ENCODE data around the gene SPG21.

SPG21 gene

DNA sequence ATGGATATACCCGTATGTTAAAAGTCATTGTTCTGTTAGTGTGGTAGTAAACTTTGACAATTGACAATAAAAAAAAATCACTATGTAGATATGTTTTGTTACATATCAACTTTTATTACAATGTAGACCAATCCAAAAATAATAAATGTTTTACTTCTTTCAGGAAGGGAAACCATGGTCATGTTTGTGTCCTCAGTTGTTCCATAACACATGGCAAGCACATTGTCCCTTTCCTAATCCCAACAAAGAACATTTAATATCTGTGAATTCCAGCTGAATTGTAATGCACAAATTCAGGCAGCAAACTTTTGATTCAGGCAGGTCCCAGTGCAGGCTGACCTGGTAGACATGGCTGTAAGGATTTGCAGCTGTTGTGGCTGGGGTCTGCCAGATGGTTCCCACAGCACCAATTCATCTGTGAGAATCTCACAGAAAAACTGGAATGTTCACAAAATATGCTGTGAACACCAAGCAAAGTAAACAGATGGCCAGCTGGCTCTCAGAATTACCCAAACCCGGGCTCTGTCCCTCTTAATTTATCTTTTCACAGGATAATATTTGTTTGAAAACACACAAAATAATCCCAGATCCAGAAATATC is 1.9 kb upstream of the SPG21 start:
- no peak for DNase-seq

DNA sequence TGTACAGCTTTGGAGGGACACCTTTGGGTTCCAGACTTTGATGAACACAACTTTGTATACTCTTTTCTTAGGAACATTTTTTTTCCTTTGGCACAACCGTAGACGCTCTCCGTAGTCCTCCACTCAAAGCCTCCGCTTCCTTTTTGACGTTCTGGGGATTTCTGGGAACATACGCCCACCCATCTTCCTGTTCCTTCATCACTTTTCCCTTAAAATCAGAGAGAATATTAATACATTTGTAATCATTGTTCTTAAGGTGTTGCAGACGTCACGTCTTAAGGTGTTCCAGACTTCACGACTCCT is 405 bp upstream of the SPG21 start:
- DNase-seq, result no peak

DNA sequence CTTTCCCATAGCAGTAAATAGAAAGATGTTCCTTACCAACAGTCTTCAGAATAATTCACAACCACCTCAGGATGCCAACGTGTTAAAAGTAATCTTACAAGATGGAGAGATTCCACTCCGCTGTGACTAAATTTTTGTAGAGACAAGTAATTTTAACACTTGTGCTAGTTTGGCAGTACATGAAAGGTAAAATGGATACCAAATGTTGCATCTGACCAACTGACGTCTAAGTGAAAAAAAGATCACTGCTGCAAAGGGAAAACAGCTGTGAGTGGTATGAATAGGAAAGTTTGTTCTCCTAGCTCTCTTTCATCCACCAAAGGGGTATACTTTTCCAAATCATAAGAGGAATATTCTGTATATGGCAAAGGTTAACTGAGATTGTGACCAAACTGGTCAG is 2.6 kb downstream of the SPG21 start:
- no peak for DNase-seq

DNA sequence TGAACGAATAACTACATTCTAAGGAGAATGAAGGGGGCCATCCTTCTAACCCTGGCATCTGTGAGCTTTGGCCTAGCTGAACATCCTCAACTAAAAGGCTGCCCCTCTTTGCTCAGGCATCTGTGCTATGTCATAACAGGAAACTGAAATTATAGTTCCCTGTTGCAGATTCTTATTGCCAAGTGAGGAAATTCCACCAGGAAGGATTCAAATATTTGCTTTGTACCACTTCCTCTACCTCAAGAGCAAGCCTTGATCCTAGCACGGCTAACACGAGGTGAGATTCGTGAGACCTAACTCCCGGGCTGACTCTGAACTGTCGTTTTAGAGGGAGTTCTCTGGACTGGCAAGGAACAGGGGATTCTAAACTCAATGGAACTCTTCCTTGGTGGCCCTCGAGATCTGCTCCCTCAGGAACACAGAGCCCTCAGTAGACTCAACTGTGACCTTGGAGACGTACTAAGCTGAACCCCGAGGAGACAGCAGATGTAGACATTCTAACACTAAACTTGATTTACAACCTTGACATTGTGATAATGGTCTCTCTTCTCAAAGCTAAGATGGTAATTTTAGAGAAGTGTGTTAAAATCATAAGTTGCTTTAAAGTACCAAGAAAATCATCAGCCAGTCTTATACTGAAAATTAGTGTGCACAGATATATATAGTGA is 4.2 kb downstream of the SPG21 start:
- no peak for DNase-seq

DNA sequence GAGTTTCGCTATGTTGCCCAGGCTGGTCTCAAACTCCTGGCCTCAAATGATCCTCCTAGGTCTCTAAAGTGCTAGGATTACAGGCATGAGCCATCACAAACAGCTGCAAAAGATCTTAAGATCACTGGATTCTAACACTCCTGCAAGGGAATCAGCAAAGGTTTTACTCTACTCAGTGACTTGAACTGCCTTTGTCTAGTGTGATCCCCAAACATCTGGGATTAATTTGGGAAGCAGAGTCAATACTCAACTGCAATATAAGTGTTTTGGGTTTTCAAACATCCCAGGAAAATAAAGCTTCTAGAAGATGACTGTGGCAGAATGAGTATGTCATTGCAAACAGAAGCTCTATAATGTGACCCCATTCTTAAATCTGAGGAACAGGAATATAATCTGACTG is 7.2 kb downstream of the SPG21 start:
- DNase-seq, result no peak

DNA sequence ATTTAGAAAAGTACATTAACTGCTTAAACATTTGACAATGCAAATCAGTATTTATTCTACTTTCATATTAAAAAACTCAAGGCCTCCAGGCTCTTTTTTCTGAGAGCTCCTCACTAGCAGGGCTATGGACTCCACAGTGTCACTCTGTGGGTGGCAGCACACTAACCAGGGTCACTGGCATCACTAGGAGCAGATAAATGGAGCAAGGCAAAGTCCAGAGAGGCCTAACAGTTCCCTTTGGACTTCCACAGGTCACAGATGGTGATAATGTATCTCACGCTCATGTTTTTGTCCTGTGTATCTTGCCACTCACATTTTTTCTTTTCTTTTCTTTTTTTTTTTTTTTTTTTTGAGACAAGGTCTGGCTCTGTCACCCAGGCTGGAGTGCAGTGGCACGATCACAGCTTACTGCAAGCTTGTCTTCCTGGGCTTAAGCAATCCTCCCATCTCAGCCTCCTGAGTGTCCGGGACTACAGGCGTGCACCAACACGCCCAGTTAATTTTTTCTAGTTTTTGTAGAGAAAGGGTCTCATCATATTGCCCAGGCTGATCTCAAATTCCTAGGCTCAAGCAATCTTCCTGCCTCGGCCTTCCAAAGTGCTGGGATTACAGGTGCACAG is 7.8 kb downstream of the SPG21 start:
- no peak for DNase-seq

DNA sequence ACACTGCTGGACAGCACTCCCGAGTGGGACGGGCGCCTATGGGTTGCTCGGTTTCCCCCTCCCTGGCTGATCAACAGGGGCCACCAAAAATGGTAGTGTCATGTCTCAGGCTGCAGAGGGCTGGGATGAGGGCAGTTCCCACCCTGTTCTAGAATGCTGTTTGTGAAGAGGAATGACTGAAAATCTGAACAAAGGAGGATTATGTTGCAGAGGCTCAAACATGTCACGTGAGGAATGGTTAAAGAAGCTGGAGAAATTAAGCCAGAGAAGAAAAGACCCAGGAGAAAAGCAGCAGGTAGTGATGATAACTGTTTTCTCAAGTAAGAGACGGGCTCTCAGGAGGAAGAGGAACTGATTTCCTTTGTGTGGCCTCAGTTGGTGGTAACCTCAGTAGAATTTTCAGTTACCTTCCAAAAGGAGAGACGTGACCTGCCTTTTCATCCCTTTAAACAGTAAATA is 10.4 kb downstream of the SPG21 start:
- DNase-seq, result no peak

DNA sequence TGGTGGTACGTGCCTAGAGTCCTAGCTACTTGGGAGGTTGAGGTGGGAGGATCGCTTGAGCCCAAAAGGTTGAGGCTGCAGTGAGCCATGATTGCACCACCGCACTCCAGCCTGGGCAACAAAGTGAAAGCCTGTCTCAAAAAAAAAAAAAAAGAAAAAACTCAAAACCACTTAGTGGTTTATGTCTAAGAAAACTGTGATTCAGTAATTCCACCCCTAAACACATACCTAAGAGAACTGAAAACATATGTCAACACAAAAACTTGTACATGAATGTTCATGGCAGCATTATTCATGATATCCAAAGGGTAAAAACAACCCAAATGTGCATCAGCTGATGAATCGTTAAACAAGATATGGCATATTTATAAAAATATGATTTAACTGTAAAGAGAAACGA is 14.3 kb downstream of the SPG21 start:
- no peak for DNase-seq

DNA sequence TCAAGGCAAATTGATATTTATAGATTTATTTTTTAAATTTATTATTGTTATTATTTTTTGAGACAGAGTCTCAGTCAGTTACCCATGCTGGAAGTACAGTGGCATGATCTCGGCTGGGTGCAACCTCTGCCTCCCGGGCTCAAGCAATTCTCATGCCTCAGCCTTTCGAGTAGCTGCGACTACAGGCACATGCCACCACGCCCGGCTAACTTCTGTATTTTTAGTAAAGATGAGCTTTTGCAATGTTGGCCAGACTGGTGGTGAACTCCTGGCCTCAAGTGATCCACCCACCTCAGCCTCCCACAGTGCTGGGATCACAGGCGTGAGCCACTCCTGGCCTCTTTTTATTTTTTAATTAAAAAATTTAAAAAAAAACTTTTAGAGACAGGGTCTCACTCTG is 19.0 kb downstream of the SPG21 start:
- DNase-seq, result no peak

DNA sequence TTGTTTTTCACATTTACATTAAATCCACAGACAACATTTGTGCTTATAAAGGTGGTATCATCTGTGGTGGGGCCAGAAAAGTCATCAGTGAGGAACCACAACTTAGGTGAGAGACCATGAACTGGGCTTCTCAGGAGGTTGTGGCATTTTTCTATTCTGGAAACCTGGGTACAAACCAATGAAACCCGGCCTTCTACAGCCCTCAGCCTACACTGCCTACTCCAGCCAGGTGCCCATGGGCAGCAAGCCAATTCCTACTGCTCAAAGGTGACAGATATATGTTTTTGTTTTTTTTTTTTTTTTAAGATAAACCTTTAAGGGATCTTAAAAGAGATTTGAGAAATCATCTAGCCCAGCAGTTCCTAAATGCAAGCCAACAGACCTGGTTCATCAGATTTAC is 20.3 kb downstream of the SPG21 start:
- DNase-seq, result no peak

DNA sequence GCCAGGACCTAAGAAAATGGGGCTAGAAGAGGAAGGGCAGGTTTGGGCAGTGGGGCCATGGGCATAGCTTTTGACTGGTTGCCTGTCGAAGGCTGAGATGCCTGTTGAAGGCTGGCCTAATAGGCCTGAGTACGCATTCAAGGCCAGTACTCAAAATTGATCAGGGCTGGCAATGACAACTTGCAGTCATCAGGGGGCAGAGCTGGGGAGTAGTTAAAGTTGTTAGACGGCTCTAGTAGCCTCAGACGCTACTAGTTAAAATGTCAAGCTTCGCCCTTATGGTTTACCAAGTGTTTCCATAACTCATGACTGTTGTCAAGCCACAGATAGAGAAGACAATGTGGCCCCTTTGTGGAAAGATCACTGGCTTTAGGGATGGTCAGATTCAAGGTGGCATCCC is 28.7 kb downstream of the SPG21 start:
- no peak for DNase-seq

DNA sequence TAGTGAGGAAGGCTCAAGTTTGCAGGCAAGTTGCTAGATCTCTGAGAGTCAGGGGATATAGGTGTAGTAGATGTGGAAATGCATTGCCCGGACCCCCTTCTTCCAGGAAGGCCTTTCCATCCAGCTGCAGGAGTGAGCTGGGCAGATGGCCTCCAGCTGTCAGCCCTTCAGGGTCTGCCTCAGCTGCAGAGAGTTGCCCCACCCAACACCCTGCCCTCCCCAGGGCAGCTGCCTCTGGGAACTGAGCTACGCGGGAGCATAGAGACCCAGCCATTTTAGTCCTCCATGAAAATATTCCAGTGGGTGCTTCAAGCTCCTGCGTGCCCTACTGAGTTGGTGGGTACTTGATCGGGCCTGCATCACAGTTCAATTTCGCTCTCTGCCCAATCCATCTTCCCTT is 29.6 kb downstream of the SPG21 start:
- no peak for DNase-seq

DNA sequence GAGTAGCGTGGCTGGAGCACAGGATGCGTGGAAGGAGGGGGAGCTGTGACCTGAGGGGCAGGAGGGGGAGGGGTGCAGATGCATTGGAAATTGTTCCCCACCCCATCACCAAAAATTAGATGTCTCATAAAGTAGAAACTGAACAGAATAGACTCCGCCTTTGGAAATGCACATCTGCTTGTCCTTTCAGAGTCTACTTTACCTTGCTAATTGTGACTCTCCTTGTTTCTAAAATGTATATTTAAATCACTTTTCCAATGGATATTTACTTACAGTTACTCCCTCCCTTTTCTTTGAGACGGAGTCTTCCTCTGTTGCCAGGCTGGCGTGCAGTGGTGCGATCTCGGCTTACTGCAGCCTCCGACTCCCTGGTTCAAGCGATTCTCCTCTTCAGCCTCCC is 30.6 kb downstream of the SPG21 start:
- no peak for DNase-seq

DNA sequence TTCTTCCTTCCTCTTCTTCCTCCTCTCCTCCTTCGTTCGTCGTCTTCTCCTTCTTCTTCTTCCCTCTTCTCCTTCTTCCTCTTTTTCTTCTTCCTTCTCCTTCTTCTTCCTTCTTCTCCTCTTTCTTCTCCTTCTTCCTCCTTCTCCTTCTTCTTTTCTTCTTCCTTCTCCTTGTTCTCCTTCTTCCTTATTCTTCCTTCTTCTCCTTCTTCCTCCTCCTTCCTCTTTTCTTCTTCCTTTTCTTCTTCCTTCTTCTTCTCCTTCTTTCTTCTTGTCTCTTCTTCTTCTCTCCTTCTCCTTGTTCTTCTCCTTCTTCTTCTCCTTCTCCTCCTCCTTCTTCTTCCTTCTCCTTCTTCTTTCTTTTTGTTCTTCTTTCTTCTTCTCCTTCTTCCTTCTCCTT is 35.3 kb downstream of the SPG21 start:
- no peak for DNase-seq

DNA sequence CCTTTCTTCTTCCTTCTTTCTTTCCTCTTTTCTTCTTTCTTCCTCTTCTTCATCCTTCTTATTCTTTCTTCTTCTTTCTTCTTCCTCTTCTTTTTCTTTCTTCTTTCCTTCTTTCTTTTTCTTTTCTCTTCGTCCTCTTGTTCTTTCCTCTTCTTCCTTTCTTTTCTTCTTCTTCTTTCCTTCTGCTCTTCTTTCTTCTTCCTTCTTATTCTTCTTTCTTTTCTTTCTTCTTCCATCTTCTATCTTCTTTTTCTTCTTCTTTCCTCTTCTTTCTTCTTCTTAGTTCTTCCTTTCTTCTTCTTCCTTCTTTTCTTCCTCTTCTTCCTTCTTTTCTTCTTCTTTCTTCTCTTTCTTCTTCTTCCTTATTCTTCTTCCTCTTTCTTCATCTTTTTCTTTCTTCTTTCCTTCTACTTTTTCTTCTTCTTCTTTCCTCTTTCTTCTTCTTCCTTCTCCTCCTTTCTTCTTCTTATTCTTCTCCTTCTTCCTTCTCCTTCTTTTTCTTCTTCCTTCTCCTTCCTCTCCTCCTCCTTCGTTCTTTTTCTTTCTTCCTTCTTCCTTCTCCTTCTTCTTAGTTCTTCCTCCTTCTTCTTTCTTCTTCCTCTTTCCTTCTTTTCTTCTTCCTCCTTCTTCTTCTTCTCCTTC is 37.8 kb downstream of the SPG21 start:
- no peak for DNase-seq

DNA sequence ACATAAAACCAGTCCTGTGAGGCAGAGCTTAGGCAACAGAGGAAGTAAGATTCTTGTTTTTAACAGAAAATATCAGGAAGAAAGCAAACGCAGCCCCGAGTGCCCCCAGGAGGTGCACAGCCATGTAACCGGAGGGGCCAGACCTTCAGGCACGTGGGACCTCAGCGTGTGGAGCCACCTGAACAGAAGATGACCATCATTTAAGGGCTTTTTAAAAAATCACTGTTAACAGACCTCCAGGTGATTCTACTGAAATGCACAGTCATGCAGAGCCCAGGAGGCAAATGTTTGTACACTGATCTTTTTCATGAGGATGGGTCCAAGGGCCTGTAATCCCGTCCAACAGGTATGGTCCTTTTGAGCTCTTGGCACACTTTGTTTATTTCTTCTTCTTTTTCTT is 38.8 kb downstream of the SPG21 start:
- no peak for DNase-seq

DNA sequence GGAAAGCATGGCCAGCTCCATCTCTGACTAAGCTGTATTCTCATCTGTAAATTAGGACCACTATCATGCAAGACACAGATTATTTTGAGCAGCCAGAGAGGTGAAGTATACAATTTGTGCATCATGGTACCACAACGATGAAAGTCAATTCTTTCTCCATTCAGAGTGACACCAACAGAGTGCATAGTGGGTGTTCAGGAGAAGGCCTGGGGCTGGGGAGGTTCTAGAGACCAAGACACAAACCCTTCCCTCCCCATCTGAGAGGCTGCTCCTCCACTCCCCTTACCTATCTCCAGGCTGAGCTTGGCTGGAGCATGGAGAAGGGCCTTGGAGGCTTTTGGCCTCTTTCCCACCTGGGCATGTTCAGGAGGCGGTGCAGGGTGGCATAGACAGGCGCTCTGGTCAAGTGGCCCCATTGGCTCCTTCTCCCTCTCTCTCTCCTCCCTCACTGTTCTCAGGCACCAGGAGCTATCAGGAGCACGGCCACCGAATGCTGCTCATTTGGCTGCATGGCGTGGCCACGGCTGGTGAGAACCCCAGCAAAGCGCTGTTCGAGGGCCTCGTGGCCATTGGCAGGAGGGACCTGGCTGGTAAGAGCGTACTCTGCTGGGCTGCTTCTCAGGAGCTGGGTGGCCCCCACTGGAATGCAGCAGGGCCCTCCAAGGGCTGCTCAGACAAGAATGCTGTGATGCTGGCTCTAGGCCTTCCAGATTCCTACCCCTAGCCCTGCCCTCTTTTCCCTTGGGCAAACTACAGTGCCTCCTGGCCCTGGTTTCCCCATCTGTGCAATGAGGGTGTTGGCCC is 40.1 kb downstream of the SPG21 start:
- no peak for DNase-seq

DNA sequence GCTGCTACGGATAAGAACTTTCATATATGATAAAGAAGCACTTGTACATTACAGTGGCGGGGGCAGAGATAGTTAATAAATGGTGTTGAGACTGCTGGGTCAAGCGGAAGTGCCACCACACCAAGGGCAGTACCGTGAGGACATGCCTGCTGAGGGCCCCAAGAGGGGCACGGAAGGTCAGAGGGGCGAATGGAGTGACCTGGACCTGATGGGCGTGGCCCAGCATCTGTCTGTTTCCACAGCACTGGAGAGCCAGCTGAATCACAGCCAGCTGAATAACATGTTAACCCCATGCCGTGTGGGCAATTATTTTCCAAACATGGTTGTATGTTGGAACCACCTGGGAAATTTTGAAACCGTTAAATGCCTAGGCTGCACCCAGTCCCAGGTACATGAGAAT is 40.8 kb downstream of the SPG21 start:
- DNase-seq, result no peak

DNA sequence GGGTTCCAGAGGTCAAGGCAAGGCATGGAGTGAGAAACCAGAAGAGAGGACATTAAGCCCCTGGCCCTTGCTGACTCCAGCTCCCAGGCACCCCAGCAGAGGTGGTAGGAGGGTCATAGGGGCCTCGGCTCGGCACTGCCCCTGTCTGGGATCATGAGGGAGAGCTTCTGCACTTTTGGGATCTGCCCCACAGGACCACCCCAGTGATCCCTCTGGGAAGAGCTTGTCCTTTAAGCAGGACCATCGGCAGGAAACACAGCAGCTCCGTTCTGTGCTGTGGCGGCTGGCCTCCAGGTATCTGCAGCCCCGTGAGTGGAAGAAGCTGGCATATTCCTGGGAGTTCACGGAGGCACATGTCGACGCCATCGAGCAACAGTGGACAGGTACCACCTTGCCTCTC is 42.5 kb downstream of the SPG21 start:
- no peak for DNase-seq

DNA sequence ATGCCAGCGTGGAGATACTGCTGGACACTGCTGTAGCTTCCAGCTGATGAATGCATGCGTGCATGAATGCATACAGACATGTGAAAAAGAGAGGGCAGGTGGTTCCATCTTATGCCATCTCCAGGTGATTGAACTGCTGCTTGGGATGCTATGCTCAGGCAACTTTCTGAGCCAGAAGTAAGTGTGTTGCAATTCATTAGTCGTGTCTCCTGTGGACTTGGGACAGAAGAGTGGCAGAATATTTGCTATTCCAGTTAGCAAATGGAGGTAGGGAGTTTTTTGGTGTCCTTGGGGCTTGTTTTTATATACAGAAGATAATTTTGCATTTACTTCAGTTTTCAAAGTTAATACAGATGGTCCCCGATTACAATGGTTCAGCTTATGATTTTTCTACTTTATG is 44.8 kb downstream of the SPG21 start:
- no peak for DNase-seq

DNA sequence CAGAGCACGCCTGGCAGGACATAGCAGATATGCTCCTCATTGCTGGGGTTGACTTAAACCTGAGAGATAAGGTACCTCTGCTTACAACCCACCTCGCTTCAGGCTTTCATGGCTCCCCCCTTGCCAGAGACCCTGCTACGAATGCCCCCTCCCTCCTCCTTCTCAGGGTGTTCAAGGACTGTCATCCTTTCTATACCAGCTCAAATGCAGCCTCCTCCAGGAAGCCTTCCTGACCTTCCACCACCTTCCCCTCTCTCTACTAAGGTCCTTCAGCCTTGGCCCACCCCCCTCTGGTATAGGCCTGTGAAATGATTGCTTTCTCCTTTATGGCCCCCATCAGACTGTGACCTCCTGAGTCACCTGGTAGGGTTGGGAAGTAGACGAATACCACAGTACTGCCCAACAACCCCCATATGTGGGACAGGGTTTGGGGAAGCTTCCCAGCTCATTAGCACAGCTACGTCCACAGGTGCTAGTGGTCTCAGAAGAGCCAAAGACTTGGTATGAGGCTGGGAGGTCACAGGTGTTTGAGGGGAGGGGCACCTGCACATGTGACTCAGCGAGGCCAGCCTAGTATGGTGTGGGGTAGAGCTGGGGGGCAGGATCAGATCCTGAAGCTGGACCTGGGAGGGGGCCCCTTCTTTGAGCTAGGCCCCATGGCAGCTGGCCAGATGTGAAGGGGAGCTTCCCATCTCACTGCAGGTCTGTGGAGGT is 46.0 kb downstream of the SPG21 start:
- no peak for DNase-seq

DNA sequence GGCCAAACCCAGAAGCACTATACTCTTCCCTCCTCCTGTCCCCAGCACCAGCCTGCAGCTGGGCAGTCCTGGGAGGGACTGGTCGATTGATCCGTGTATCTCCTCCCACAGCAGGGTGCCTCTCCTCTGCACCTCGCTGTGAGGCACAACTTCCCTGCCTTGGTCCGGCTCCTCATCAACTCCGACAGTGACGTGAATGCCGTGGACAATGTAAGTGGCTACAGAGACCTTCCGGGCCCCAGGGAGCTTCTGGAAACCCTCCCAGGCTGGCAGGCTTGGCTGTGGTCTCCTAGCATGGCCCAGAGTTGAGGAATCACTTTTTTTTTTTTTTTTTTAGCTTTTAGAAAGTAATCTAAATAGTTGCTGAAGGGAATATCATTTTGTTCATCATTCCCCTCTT is 47.4 kb downstream of the SPG21 start:
- no peak for DNase-seq

DNA sequence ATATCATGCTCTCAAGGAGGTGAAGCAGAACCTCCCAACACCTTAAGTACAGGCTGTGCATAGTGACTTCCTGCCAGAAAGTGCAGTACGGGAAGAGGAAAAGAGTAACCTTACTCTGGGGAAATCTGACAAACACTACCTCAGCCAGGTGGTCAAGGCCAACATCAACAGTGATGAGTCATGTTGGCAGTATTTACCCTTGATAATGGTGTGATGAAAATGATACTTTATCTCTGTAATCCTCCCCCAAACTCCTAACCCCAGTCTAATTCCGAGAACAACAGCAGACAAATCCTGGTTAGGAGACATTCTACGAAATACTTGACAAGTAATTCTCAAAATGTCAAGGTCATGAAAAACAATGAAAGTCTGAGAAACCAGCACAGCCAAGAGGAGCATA is 51.5 kb downstream of the SPG21 start:
- no peak for DNase-seq
